NCI-H146 treated with DMSO at 0.1 percent for 48 hours (cell line): ENCODE results near the gene ALG12.
"Not testable (repeated sequence)": the region's sequence is repeated elsewhere in the genome, so short reads cannot be mapped to it uniquely, and the experiment has no call there.

ENCODE experiments used
- DNase-seq: peaks from one replicate; lab custom pipeline; 2025; ENCODE audit not compliant: unreplicated experiment; lab: John Stamatoyannopoulos, UW

The ALG12 gene

GRCh38 chr22:49869086-49869830 is 49.0 kb downstream of the ALG12 start:
- DNase-seq: no peak

DNA sequence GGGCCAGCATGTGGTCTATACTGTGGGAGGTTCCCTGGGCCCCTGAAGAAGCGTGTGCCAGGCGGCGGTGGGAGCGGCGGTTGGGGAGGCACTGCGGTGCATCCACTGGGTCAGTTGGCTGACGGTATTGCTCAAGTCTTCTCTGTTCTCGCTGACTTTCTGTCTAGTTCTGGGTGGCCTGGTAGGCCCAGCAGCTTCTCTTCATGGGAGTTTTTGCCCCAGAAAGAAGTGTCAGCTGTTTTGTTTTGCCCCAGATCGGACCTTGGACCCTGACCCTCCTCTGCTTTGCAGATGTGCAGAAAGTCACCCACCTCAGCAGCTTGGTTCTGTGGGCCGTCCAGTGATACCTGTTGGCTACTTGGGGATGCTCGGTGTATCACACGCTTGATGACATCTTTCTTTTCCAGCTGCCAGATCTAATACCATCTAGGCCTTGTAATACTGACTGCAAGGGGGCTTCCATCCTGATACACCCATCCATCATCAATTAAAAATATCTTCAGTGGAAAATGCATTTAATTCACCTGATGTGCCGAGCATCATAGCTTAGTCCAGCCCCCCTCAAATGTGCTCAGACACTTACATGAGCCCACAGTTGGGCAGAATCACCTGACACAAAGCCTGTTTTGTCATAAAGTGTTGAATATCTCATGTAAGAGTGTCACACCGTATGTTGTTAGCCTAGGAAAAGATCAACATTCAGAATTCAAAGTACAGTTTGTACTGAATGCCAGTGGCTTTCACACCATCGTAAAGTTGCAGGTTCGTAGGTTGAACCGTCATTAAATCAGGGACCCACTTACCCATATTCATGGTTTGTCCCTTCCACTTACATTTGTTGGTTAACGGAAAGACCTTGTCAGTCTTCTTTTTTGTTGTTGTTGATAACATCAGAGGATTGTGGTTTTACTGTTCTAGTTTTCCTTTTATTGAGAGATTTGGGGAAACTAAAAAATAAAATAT is 50.7 kb downstream of the ALG12 start:
- no peak for DNase-seq

DNA sequence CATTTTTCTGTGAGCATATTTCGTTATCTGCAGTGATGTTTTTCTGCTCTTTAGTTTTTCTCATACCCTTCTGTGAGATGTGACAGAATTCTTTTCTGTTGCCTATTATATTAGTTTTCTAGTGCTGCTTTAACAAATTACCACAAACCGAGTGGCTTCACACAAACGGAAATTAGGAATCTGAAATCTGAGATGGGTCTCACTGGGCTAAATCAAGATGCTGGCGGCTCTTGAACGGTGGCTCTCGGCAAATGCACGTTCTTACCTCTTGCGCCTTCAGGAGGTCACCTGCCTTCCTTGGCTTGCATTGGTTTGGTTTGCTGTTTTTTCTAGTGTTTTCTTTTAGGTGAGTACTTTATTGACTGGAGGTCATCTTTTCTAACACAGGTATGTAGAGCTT is 51.6 kb downstream of the ALG12 start:
- DNase-seq: no peak

DNA sequence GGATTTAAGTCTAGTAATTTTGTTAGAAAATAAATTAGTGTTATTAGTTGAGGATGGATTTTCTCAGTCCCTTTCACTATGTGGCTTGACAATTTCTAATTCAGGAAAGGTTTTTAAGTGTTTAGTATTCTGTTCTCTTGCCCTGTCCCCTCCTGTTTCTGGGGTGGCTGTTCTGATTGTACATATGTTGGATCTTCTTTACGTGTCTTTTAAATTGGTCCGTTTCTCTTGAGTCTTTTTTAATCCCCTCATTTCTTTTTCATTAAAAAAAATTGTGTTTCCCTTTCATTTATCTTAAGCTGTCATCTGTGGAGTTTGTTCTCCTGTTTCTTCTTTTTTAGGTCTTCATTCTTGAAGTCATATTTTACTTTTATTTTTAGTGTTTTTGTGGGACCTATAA is 52.1 kb downstream of the ALG12 start:
- no peak for DNase-seq

DNA sequence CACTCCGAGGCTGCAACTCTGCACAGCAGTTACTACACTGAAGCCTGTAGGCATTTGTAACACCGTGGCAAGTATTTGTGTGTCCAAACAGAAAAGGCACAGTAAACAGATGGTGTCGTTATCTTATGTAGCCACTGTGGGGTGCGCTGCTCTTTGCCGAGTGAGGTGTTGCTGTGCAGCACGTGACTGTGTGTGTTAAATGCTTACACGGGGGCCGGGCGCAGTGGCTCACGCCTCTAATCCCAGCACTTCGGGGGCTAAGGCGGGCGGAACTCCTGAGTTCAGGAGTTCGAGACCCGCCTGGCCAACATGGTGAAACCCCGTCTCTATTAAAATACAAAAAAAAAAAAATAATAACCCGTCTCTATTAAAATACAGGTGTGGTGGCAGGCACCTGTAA is 53.1 kb downstream of the ALG12 start:
- DNase-seq: no peak

GRCh38 chr22:49863931-49864330 is 54.3 kb downstream of the ALG12 start:
- DNase-seq: no peak

GRCh38 chr22:49862496-49862776 is 55.8 kb downstream of the ALG12 start:
- no peak for DNase-seq

GRCh38 chr22:49861642-49862495 is 56.4 kb downstream of the ALG12 start:
- DNase-seq: no peak

DNA sequence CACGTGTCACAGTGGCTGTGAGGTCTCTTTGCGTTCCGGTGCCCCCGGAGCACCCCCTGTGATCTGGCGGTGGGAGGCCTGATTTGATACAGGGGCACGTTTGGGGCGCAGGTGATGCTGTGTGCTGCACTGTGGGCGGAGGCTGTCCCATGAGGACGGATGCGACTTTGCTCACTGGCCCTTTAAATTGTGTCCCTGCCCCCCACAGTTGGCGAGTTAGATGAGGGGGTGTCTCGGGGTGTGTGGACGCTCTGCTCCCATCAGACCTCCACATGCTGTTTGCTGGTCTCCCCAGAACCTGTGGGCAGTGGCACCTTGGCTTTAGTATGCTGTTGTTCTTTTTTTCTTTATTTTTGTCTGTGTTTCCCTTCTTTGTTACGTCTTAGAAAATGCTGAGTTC is 59.4 kb downstream of the ALG12 start:
- no peak for DNase-seq

- DNase-seq: no peak
Measured at GRCh38 chr22:49856766-49857618, 61.2 kb downstream of the ALG12 start.

DNA sequence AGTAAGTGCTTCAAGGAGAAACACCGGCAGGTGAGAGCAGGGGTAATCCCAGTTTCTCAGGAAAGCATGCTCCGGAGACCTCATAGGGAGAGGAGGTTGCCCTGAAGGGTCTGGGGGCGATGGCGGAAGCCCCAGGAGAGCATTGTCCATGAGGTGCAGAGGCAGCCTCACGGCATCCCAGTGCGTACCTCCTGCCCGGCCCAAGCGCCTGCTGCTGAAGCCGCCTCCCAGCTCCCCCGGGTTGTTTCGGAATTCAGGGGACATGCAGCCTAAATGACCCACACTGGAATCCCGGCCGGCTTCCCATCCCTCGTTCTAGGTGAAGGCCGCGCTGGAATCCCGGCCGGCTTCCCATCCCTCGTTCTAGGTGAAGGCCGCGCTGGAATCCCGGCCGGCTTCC is 61.9 kb downstream of the ALG12 start:
- no peak for DNase-seq

GRCh38 chr22:49855251-49855911 is 62.9 kb downstream of the ALG12 start:
- no peak for DNase-seq

DNA sequence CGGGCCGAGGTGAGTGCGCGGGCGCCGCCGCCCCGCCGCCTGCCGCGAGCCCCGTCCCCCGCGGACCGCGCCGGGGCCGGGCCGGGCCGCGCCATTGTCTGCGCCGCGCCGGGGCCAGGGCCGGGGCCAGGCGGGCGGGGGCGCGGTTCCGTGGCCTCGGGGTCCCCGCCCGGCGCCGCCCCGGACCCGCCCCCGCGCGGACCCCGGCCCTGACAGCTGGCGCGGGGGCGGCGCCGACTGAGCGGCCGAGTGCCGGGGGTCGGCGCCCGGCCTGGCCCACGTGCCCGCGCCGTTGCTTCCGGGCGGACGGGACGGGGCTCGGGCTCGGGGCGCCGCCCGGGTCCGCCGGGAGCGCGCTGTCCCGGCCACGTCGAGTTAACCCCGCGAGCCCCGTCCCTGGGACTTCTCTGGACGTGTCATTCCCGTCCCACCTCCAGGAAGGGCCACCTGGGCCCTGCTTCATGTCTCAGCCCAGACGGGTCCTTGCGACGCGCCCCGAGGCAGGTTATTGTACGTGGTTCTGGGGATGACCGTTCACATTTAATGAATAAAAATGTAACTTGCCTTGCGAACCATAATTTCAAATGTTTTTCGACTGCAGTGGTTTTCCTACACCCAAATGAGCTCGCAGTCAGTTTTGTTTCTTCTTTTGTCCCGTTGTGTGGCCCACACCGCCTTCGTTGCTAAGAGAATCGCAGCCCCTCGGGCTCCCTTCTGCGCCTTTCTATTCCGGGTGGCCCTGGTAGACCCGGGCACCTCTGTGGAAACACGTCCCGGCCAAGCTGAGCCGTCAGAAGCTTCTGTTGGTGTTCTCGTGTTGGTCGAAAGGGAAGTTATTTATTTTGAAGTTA is 64.0 kb downstream of the ALG12 start:
- no peak for DNase-seq

DNA sequence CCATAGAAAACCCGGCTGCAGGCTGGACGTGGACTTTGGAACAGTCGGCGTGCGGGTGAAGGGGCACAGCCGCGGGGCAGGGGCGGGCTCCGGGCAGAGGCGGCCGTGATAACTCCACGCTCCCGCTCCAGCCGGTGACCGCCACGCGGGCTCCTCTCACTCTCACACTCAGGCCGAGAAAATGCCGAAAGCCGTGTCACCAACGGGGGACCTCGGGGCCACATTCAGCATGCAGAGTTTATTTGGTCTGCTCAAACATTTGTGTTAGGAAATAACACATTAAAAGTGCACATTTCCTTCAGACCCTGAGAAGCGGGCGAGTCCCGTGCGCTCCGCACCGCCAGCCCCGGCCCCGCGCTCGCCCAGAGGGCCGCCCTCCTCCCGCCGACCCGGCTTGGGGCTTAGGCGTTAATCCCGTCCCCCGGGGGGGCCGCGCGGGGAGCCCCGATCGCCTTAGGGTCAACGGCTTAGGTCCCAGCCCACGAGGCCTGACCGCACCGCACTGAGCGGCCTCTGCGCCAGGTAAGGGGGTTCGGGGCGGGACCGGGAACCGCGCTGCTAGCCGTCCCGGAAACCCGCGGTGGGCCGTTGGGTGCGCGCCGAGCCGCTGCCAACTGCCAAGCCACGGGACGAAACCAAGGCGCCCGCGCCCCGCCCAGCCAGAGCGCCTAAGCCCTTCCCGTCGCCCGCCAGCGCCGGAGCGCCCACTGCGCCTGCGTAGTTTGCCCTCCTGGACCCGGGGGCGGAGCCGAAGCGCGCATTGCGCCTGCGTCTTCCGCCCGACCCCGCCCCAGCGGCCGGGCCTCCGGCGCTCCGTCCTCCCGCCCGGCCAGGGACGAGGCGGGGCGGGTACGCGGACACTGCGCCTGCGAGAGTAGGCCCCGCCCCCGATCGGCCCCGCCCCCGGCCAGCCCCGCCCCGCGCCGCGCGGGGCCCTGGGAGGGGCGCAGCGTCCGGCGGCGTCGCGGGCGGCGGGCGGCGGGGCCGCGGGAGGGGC is 65.0 kb downstream of the ALG12 start, which contains the start of gene ZBED4:
TSS of gene ZBED4 (plus strand) at position 947 of the 997 bp plus-strand sequence. CDS start 29,819 bp downstream, outside the sequence.
- DNase-seq: peak; percentile 66

DNA sequence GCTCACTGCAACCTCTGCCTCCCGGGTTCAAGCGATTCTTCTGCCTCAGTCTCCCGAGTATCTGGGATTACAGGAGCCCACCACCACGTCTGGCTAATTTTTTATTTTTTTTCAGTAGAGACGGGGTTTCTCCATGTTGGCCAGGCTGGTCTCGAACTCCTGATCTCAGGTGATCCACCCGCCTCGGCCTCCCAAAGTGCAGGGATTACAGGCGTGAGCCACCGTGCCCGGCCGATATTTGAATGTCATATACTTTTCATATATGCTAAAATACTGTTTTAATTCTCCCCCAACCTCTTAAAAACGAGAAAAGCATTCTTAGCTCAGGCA is 65.7 kb downstream of the ALG12 start:
- not testable (repeated sequence) for DNase-seq

DNA sequence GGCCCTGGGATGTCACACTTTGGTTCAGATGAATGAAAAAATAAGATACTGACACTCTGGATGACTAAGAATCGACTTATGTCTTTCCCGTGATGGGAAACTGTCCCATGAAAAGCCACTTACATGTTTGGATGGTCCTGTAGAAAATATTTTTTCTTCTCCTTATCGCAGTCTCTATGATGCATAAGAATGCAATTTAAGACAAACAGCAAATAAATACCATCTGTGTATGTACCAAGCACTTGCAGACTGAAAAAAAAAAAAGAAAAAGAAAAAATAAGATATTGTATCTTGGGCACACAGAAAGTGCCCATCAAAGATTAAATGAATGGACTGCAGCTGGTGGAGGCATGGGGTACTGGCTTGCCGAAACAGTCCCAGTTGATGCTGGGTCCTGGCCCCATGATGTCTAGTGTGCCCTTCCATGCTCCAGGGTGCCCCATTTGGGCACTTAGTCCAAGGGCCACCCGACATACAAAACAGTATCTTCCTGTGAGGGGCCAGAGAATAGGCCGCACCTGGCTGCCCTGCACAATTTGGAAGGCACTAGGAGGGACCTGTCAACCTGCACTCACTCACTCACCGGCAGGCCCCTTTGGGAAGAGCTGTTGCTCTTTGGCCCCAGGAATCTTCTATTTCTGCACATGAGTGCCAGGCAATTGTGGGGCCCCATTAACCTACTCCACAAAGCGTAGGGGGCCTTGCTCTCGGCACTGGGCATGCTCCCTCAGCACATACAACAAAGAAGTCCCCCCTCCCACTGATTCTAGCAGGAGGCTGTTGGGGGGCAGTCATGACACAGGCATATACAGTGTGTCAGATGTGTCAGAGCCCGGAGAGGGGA is 67.1 kb downstream of the ALG12 start:
- no peak for DNase-seq
